Body of pancreas (tissue), 4 donors: ENCODE results near the gene RBMS3. TPM values are rescaled to one million over a fixed set of nuclear protein-coding genes. Genes with fewer than 3 reads are reported as not detected.

Experiments used
- ATAC-seq: fragments of 150-250 bp; one replicate; pipeline ENCODE4 v1.9.1; 2016
- DNase-seq, 4 donors: peaks; one replicate each; pipeline ENCODE4 v3.0.0-alpha.2; 2019
- H3K27ac ChIP-seq, 4 donors: fragments of 200-600 bp; sonication (generic); 1 replicate in 3 of 4; 2 replicates in 1 of 4; pipeline versions ENCODE4 v1.5.1 to v1.6.1; 2016 to 2019; ENCODE audit warnings: mild to moderate bottlenecking in 1 of 4, mixed read lengths in 1 of 4, moderate library complexity in 1 of 4
- H3K27me3 ChIP-seq, 2 donors: fragments of 200-600 bp; sonication (generic); one replicate each; pipeline ENCODE4 v1.6.0; 2016; ENCODE audit warnings: mild to moderate bottlenecking in 1 of 2
- H3K36me3 ChIP-seq, 2 donors: fragments of 200-600 bp; sonication (generic); replicated peaks in 1 of 2; 2 replicates each; pipeline ENCODE4 v1.5.1; 2016; ENCODE audit warnings: low read depth in 2 of 2; ENCODE audit not compliant: insufficient read depth in 1 of 2
- H3K4me1 ChIP-seq: fragments of 200-600 bp; sonication (generic); one replicate; pipeline ENCODE4 v1.6.0; 2016
- H3K4me3 ChIP-seq, 2 donors: fragments of 200-600 bp; sonication (generic); 1 replicate in 1 of 2; 2 replicates in 1 of 2; pipeline ENCODE4 v1.5.1; 2016 to 2019
- H3K9me3 ChIP-seq, 3 donors: fragments of 200-600 bp; sonication (generic); 1 replicate in 2 of 3; 2 replicates in 1 of 3; pipeline ENCODE4 v1.5.1; 2016
- CTCF ChIP-seq, 7 experiments: fragments of 450-650 bp in 4 of 7; fragments of 200-600 bp in 3 of 7; sonication (generic) in 3 of 7; IDR thresholded peaks; one replicate each; pipeline ENCODE4 v1.5.1; 2016 to 2019; ENCODE audit warnings: antibody characterized with exemption in 7 of 7
- POLR2A ChIP-seq, 3 donors: fragments of 450-650 bp; IDR thresholded peaks; one replicate each; pipeline ENCODE4 v1.6.1; 2016; ENCODE audit warnings: antibody characterized with exemption in 3 of 3, mild to moderate bottlenecking in 2 of 3
- WGBS, 2 donors: methylation state at CpG; one replicate each; pipeline ENCODE4 v1.1.5; 2017; 5-methylcytosine and 5-hydroxymethylcytosine counted together
- intact Hi-C: fragments of 100-400 bp; cut with DNase I; formaldehyde crosslinking; loops from one replicate; pipeline ENCODE4 v1.15.1; 2023
- total RNA-seq, 2 donors: library from RNA; depleted of rRNA; stranded (reverse); fragments of >200 nt; gene quantifications; one replicate each; pipeline ENCODE4 v1.1.0, GENCODE V29; 2016

The RBMS3 gene
- total RNA-seq, 2 donors from 2014 or later, result 17.4 to 29.7 TPM

- WGBS, 2 donors, result 39 to 47% methylated on average over 3 of the region's 3 CpGs
- Histone ChIP-seq H3K4me3 (no peak overlapping the region), H3K4me1 (no peaks in the 10 kb centered on the region), H3K27ac (no peak overlapping the region), H3K27me3 (no peaks in the 10 kb centered on the region), H3K9me3 (no peaks in the 10 kb centered on the region), H3K36me3 (no peaks in the 10 kb centered on the region)
- ATAC-seq (no peak), DNase-seq (no peak)
- TF ChIP-seq POLR2A (IDR thresholded peaks at IDR 0.05) (no peak), CTCF (IDR thresholded peaks at IDR 0.05) (no peak)
- intact Hi-C loops, result no loop called here
Measured at GRCh38 chr3:29718661-29719065, 437.8 kb downstream of the RBMS3 start.

DNA sequence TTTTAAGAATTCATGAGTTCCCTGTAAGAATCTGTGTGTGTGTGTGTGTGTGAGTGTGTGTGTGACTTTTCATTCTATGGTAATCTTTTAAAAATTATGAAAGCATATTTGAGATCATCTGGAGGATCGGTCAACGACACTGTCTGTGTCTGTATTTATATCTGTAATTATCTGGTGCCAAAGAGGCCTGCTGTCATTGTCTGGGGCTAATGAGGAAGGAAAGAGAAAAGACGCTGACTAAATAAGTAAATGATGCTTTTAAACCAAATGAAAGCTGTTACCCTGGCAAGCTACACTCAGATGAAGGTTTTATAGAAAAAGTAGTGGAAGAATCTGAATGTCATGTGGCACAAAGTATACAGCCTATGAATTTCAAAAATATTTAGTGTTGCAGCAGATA is 439.8 kb downstream of the RBMS3 start:
- Histone ChIP-seq H3K4me1 (no peaks in the 10 kb centered on the region), H3K4me3 (no peak overlapping the region), H3K36me3 (no peaks in the 10 kb centered on the region), H3K27me3 (no peaks in the 10 kb centered on the region), H3K9me3 (no peaks in the 10 kb centered on the region), H3K27ac (no peak overlapping the region)
- TF ChIP-seq CTCF (IDR thresholded peaks at IDR 0.05), result no peak
- DNase-seq, result no peak
- no peak for ATAC-seq
- intact Hi-C loops, result no loop called here
- WGBS, 2 donors, result 66 to 78% methylated on average over 3 of the region's 3 CpGs

DNA sequence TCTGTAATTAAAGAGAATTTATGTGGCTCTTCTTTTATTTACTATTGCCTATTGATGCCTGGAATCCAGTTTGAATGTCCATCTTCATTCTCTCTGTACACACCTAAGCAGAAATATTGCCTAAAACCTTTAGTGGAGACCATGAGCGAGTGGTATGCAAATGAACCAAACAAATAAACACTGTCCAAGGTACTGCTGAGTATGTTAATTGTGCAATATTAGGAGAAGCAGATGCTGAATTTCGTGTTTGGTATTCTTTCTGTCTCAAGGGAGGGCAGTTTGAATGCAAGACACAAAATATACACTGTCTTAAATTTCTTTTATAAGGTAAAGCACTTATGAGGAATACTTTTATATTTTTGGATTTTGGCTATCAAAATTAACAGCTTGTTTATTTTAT is 440.9 kb downstream of the RBMS3 start:
- no peak for ATAC-seq
- no peak for DNase-seq
- intact Hi-C loops, result no loop called here
- Histone ChIP-seq H3K27me3 (no peaks in the 10 kb centered on the region), H3K4me3 (no peak overlapping the region), H3K27ac (no peak overlapping the region), H3K36me3 (no peaks in the 10 kb centered on the region), H3K9me3 (no peaks in the 10 kb centered on the region), H3K4me1 (no peaks in the 10 kb centered on the region)
- no peak for TF ChIP-seq CTCF (IDR thresholded peaks at IDR 0.05)
- 50 to 63% methylated on average over 2 of the region's 2 CpGs for WGBS, 2 donors

DNA sequence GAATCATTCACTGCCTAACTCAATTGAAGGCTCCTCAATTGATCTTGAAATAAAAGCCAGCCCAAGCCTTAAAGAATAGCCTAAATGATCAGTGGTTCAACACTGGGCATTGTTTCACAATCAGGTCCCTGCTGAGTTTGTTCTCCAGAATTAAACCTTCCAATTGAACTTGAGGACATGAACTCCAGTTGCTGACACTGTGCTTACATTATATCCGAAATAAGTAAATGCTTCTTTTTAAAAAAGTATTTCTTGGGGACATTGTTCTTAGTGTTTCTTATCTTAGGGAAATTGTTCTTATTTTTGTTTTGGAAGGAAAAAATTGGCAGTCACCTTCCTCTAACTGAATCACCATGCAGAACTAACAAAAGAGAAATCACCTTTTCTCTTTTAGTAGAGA is 450.2 kb downstream of the RBMS3 start:
- TF ChIP-seq POLR2A (IDR thresholded peaks at IDR 0.05) (no peak), CTCF (IDR thresholded peaks at IDR 0.05) (no peak)
- WGBS, 2 donors, result 44 to 68% methylated on average over 1 of the region's 1 CpG
- H3K4me3 ChIP-seq, result no peak overlapping the region
- H3K9me3 ChIP-seq, result no peaks in the 10 kb centered on the region
- intact Hi-C loops, result no loop called here
- H3K27ac ChIP-seq, result no peak overlapping the region
- ATAC-seq (no peak), DNase-seq (no peak)
- no peaks in the 10 kb centered on the region for H3K36me3 ChIP-seq
- no peaks in the 10 kb centered on the region for H3K27me3 ChIP-seq
- no peaks in the 10 kb centered on the region for H3K4me1 ChIP-seq

- no peak for ATAC-seq
- DNase-seq, result no peak
- no peak overlapping the region for H3K27ac ChIP-seq
- 100% methylated on average over 1 of the region's 1 CpG for WGBS, 2 donors
- TF ChIP-seq CTCF (IDR thresholded peaks at IDR 0.05) (no peak), POLR2A (IDR thresholded peaks at IDR 0.05) (no peak)
- intact Hi-C loops, result no loop called here
- no peaks in the 10 kb centered on the region for H3K27me3 ChIP-seq
- H3K36me3 ChIP-seq, result no peaks in the 10 kb centered on the region
- H3K4me3 ChIP-seq, result no peak overlapping the region
- no peaks in the 10 kb centered on the region for H3K4me1 ChIP-seq
- H3K9me3 ChIP-seq, result no peaks in the 10 kb centered on the region
Measured at GRCh38 chr3:29741231-29741630, 460.4 kb downstream of the RBMS3 start.
